Heart left ventricle (tissue), 13 donors: Measurements from ENCODE around the gene RING1.

Source experiments
- CTCF ChIP-seq, 12 donors: fragments of 200-600 bp; sonication (generic) in 4 of 12; IDR thresholded peaks; one replicate each; pipeline versions ENCODE4 v1.5.0 to v1.8.0; 2018 to 2022; ENCODE audit warnings: antibody characterized with exemption in 12 of 12, mild to moderate bottlenecking in 5 of 12
- POLR2A ChIP-seq, 2 donors: fragments of 450-650 bp; IDR thresholded peaks; one replicate each; pipeline ENCODE4 v1.6.1; 2017; ENCODE audit warnings: antibody characterized with exemption in 2 of 2, mild to moderate bottlenecking in 2 of 2, moderate library complexity in 2 of 2
- donor health status: ischemic (EF 13 %, LVEDD 7.1; RV severe dilation, severe dysfunction).
- donor health status: DM: no; HTN: yes; CAD: no.
- donor health status: DM: no; HTN: no; CAD: no.
- donor health status: ischemic (EF 25% LVEDD 6.9; RV normal size, moderate dysfunction).
- donor health status: ischemic (EF 25% LVEDD 5.7; RV mildly dilated, moderate dysfunction).
- donor health status: ischemic (EF 35%, LVEDD 5.7; RV mildly dilated, moderate dysfunction).
- donor health status: nonischemic (EF 11% LVEDD 7.7; RV severe dilation, severe dysfunction).
- donor health status: DM: yes; HTN: yes; CAD: no.
- donor health status: PGD.
- donor health status: ischemic (EF 29% LVEDD 5.4; RV normal size, mild dysfunction).
- donor health status: nonischemic (EF 23%, LVEDD 6.1; RV moderate dilation, normal function).

GRCh38 chr6:33205191-33206026 is 2.9 kb upstream of the RING1 start:
- no peak for TF ChIP-seq POLR2A (IDR thresholded peaks at IDR 0.05)
- TF ChIP-seq CTCF (IDR thresholded peaks at IDR 0.05), result no peak
